HG03060 (cell line): ENCODE results near the gene MEX3B.
"Not testable (repeated sequence)": the region's sequence is repeated elsewhere in the genome, so short reads cannot be mapped to it uniquely, and the experiment has no call there.

Experiments used
- ATAC-seq: cut with Tn5 transposase; IDR thresholded peaks from one replicate; pipeline ENCODE4 v1.9.1; 2021; ENCODE audit warnings: low read depth, moderate number of reproducible peaks; ENCODE audit not compliant: unreplicated experiment

The MEX3B gene

GRCh38 chr15:82051664-82052063 lies 5.8 kb upstream of the MEX3B start:
- ATAC-seq = no peak

GRCh38 chr15:82048811-82049210 lies 3.0 kb upstream of the MEX3B start:
- no peak for ATAC-seq

GRCh38 chr15:82047453-82048400 lies 1.9 kb upstream of the MEX3B start:
- no peak for ATAC-seq

GRCh38 chr15:82046666-82047452 lies 1.0 kb upstream of the MEX3B start:
- no peak for ATAC-seq

- no peak for ATAC-seq
These were observed 483 bp downstream of the MEX3B start for GRCh38 chr15:82045179-82045891.

- no peak for ATAC-seq
These were observed 1.2 kb downstream of the MEX3B start for GRCh38 chr15:82044373-82045178.

GRCh38 chr15:82043796-82044372 lies 1.9 kb downstream of the MEX3B start:
- no peak for ATAC-seq

GRCh38 chr15:82043130-82043673 lies 2.6 kb downstream of the MEX3B start:
- no peak for ATAC-seq

GRCh38 chr15:82040862-82041261 lies 5.0 kb downstream of the MEX3B start:
- ATAC-seq = no peak

GRCh38 chr15:82040390-82040789 lies 5.4 kb downstream of the MEX3B start:
- no peak for ATAC-seq

GRCh38 chr15:82039871-82040270 lies 5.9 kb downstream of the MEX3B start:
- no peak for ATAC-seq

GRCh38 chr15:82036461-82036860 lies 9.4 kb downstream of the MEX3B start:
- ATAC-seq = no peak

GRCh38 chr15:82031871-82032270 lies 13.9 kb downstream of the MEX3B start:
- no peak for ATAC-seq

- ATAC-seq = no peak
These were observed 15.6 kb downstream of the MEX3B start for GRCh38 chr15:82030176-82030575.

- ATAC-seq = not testable (repeated sequence)
These were observed 17.7 kb downstream of the MEX3B start for GRCh38 chr15:82028163-82028562.

GRCh38 chr15:82021992-82022391 lies 23.8 kb downstream of the MEX3B start:
- no peak for ATAC-seq

GRCh38 chr15:82020625-82021394 lies 25.0 kb downstream of the MEX3B start:
- no peak for ATAC-seq

GRCh38 chr15:82018201-82018600 lies 27.6 kb downstream of the MEX3B start:
- ATAC-seq = no peak

- no peak for ATAC-seq
These were observed 28.2 kb downstream of the MEX3B start for GRCh38 chr15:82017656-82018055.
